Mesothelial cell of epicardium (in vitro differentiated cells): ENCODE results near the gene IRF3. TPM values are rescaled to one million over a fixed set of nuclear protein-coding genes. Genes with fewer than 3 reads are reported as not detected.

ENCODE experiments used
- DNase-seq, 2 experiments: peaks; one replicate each; pipeline ENCODE4 v3.0.0; 2021; ENCODE audit warnings: low spot score in 2 of 2; ENCODE audit not compliant: unreplicated experiment in 2 of 2
- H3K27ac Mint-ChIP-seq: 2 replicates; pipeline ENCODE4 v1.8.0; 2021; ENCODE audit warnings: mixed read lengths
- H3K27me3 Mint-ChIP-seq: 2 replicates; pipeline ENCODE4 v1.8.0; 2021; ENCODE audit warnings: low read depth, mixed read lengths
- H3K36me3 Mint-ChIP-seq: 2 replicates; pipeline ENCODE4 v1.8.0; 2021; ENCODE audit warnings: mixed read lengths
- H3K4me1 Mint-ChIP-seq: 2 replicates; pipeline ENCODE4 v1.8.0; 2021; ENCODE audit warnings: mixed read lengths
- H3K4me3 Mint-ChIP-seq: 2 replicates; pipeline ENCODE4 v1.8.0; 2021; ENCODE audit warnings: mild to moderate bottlenecking, moderate library complexity, mixed read lengths
- H3K9me3 Mint-ChIP-seq: 2 replicates; pipeline ENCODE4 v1.8.0; 2021; ENCODE audit warnings: mixed read lengths
- total RNA-seq: library from RNA; stranded (reverse); gene quantifications from 3 replicates; pipeline ENCODE4 v1.2.1, GENCODE V29; 2021
- TF ChIP-seq, protein P1 (sequence below): fragments of 200-600 bp; sonication (generic); IDR thresholded peaks from one replicate; pipeline ENCODE4 v1.5.0; 2021; ENCODE audit warnings: antibody characterized with exemption; ENCODE audit not compliant: unreplicated experiment

The IRF3 gene
- total RNA-seq, 1 donor from 2014 or later: 89.4 TPM

DNA sequence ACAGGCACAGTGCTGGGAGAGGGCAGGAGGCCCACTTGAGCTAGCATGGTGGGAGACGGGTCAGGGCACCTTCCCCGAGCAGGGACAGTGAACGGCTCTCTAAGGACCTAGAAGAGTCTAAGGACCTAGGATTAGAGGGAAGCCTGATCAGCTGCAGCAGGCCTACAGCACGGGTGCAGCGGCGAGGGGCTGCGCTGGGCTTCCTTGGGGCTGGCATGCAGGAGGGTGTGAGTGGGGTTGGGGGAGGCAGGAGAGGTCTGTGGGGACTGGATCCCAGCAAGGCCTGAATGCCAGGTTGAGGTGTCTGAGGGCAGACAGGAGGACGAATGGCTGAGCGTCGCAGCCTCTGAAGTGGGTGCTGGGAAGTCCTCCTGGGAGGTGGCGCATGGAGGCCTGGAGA, 20.1 kb downstream of the IRF3 start:
- TF ChIP-seq, protein P1, sequence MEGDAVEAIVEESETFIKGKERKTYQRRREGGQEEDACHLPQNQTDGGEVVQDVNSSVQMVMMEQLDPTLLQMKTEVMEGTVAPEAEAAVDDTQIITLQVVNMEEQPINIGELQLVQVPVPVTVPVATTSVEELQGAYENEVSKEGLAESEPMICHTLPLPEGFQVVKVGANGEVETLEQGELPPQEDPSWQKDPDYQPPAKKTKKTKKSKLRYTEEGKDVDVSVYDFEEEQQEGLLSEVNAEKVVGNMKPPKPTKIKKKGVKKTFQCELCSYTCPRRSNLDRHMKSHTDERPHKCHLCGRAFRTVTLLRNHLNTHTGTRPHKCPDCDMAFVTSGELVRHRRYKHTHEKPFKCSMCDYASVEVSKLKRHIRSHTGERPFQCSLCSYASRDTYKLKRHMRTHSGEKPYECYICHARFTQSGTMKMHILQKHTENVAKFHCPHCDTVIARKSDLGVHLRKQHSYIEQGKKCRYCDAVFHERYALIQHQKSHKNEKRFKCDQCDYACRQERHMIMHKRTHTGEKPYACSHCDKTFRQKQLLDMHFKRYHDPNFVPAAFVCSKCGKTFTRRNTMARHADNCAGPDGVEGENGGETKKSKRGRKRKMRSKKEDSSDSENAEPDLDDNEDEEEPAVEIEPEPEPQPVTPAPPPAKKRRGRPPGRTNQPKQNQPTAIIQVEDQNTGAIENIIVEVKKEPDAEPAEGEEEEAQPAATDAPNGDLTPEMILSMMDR: no peak
- Mint-ChIP-seq H3K4me3 (no peak overlapping the region), H3K36me3 (peaks cover 9% of the 10 kb centered on the region), H3K9me3 (no peaks in the 10 kb centered on the region), H3K4me1 (peaks cover 31% of the 10 kb centered on the region), H3K27me3 (no peaks in the 10 kb centered on the region), H3K27ac (peak overlapping the region; percentile 43)
- no peak for DNase-seq

DNA sequence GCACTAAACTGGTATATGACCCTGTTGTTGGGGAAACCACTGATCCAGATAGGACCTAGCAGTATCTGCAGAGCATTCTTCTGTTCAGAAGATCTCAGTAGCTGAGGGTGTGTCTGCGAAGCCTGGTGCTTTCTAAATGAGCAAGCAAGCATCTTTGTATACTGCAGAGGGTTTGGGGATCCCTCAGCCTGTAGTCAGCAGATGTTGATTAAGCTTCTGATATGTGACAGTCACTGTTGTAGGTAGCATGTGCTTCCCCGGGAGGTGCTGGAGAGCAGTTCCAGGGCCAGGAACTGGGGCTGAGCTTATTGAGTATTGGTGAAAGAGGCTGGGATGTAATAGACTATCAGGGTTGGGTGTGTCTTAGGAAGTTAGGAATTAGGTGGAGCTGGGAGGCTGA, 22.2 kb downstream of the IRF3 start:
- Mint-ChIP-seq H3K27me3 (no peaks in the 10 kb centered on the region), H3K4me1 (peaks cover 44% of the 10 kb centered on the region), H3K27ac (peak overlapping the region; percentile 99), H3K4me3 (peak overlapping the region; percentile 97), H3K36me3 (peaks cover 9% of the 10 kb centered on the region), H3K9me3 (no peaks in the 10 kb centered on the region)
- TF ChIP-seq, protein P1: no peak
- DNase-seq: no peak

DNA sequence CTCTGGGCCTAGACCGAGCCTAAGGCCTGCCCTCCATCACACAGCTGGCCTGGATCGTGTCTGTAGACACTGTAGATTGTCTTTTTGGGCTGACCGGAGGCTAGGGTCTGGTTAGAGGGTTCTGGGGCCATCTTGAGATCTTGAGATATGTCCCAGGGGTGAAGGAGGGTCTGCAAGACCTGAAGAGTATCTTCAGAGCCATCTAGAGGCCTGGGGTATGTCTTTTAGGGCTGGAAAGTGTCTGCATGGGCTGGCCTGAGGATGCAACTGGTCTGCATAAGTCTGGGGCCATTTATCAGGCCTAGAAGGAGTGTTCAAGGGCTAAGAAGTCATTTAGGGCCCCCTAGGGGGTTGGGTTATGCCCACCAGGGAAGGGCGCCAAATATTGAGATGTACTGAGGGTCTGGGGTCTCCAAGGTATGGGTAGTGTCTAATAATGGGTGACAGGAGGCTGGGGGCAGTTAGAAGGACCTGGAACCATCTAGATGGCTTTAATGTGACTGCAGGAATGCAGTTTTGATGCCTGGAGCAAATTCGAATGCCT, 23.1 kb downstream of the IRF3 start:
- Mint-ChIP-seq H3K27ac (peak overlapping the region; percentile 99), H3K4me1 (peaks cover 52% of the 10 kb centered on the region), H3K9me3 (no peaks in the 10 kb centered on the region), H3K4me3 (peak overlapping the region; percentile 97), H3K36me3 (peaks cover 9% of the 10 kb centered on the region), H3K27me3 (no peaks in the 10 kb centered on the region)
- no peak for DNase-seq
- TF ChIP-seq, protein P1: no peak

DNA sequence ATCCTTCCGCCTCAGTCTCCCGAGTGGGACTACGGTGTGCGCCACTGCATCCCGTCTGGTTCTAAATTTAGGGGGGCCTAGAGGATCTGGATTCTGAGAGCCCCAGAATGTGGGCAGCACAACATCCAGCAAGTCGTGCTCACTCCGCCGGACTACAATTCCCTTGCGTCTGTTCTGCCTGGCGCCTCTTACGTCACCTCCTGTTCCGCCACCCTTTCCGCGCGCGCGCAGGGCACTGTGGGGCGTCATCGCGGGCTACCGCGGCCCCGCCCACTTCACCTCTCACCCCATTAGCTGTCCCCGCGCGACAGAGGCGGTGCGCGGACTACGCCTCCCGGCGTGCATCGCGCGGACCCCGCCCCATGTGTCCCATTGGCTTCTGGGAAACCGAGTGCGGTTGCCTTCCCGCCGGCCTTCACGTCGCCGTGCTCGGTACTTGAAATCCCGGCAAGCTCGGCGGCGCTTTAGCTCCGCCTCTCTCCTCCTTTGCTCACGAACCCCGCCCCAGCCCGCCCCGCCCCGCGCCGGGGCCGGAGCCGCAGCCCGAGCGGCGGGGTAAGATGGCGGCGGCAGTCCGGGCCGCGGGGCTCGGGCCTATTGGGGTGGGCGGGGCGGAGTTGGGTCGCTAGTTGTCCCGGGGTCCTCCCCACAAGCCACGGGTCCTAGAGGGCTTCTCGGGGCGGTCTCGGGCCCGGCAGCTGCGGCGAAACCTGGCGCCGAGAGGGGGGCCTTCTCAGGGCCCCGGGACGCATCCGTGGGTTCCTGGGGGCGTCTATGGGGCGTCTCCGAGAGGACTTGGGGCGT, 23.8 kb downstream of the IRF3 start, which contains the start of gene SCAF1:
Gene SCAF1 (plus strand): TSS at position 522 of the 804 bp plus-strand sequence. CDS start 2,818 bp downstream, outside the sequence.
- Mint-ChIP-seq H3K36me3 (peaks cover 3% of the 10 kb centered on the region), H3K27ac (peak within 1 kb of the TSS; percentile 100), H3K9me3 (no peaks in the 10 kb centered on the region), H3K27me3 (no peaks in the 10 kb centered on the region), H3K4me3 (peak within 1 kb of the TSS; percentile 97), H3K4me1 (peaks cover 54% of the 10 kb centered on the region)
- TF ChIP-seq, protein P1: no peak
- DNase-seq: peak; percentile 98

DNA sequence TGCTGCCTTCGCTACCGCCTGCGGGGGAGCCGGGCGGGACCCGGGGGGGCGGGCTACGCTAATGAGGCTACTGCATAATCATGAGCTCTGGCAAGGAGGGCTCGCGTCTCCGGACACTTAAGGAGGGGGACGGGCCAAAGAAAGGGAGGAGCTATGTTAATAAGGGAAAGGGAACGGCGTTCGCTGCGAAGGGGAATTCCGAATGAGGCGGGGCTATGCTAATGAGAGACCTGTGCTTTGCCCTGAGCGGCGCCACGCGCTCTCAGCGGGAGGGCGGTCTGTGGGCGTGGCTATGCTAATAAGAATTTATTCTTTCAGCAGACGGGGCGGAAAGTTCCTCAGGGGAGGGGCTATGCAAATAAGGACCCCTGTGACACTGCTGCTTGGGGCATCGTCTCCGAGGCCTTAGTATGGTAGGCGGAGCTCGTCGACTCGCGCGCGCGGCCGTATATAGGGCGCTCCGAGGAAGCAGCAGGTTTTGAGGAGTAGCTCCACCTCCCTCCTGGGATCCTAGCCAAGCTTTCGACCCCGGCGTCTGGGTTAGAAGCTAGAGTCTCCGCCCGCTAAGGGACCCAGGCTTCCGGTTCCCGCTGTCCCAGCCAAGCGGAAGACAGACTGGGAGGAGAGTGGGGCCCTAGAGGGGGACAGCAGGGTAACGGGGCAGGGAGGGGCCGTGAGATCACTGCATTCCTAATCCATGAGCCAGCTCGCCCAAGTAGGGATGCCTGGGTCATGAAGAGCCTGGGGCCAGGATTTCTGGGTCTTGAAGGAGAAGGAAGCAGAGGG, 25.4 kb downstream of the IRF3 start, which contains the start of gene RRAS:
Gene RRAS (minus strand): TSS at position 31 of the 786 bp plus-strand sequence. CDS start 45 bp downstream, outside the sequence.
- Mint-ChIP-seq H3K27ac (peak within 1 kb of the TSS; percentile 100), H3K9me3 (no peaks in the 10 kb centered on the region), H3K27me3 (no peaks in the 10 kb centered on the region), H3K36me3 (no peaks in the 10 kb centered on the region), H3K4me1 (peaks cover 65% of the 10 kb centered on the region), H3K4me3 (peak within 1 kb of the TSS; percentile 97)
- TF ChIP-seq, protein P1: no peak
- DNase-seq: peak; percentile 99
